Neural cell (in vitro differentiated cells): ENCODE data around the gene RTN4RL1. TPM values are rescaled to one million over a fixed set of nuclear protein-coding genes. Genes with fewer than 3 reads are reported as not detected.

Source experiments
- H2AFZ ChIP-seq: fragments of 200-600, 300-800 bp; sonication (generic), shearing (Covaris generic); 2 replicates; pipeline ENCODE4 v1.6.0; 2014; ENCODE audit warnings: low read depth, mild to moderate bottlenecking, antibody characterized with exemption, low read length, moderate library complexity
- H3F3A ChIP-seq: fragments of 200-600 bp; shearing (Covaris generic); 2 replicates; pipeline ENCODE4 v1.6.1; 2016; ENCODE audit warnings: mild to moderate bottlenecking, moderate library complexity, mixed read lengths, antibody characterized with exemption, low read length; ENCODE audit not compliant: insufficient read depth, poor library complexity, severe bottlenecking
- H3K27ac ChIP-seq: fragments of 200-600, 300-800 bp; sonication (generic), shearing (Covaris generic); 2 replicates; pipeline ENCODE4 v1.5.1; 2014; ENCODE audit warnings: mild to moderate bottlenecking, low read length, moderate library complexity
- H3K27me3 ChIP-seq: fragments of 300-800, 200-600 bp; sonication (generic), shearing (Covaris generic); 2 replicates; pipeline ENCODE4 v1.6.0; 2014; ENCODE audit warnings: mild to moderate bottlenecking, low read depth, low read length, moderate library complexity; ENCODE audit not compliant: insufficient read depth
- H3K36me3 ChIP-seq: fragments of 300-800, 200-600 bp; sonication (generic), shearing (Covaris generic); 2 replicates; pipeline ENCODE4 v1.5.1; 2014; ENCODE audit warnings: mild to moderate bottlenecking, antibody characterized with exemption, low read length, moderate library complexity; ENCODE audit not compliant: insufficient read depth
- H3K4me2 ChIP-seq: fragments of 300-800, 200-600 bp; sonication (generic), shearing (Covaris generic); 2 replicates; pipeline ENCODE4 v1.6.0; 2014; ENCODE audit warnings: mild to moderate bottlenecking, low read length
- H3K4me3 ChIP-seq: fragments of 300-800, 200-600 bp; sonication (generic), shearing (Covaris generic); 2 replicates; pipeline ENCODE4 v1.5.1; 2014; ENCODE audit warnings: mild to moderate bottlenecking, low read length, moderate library complexity
- H3K79me2 ChIP-seq: fragments of 200-600 bp; shearing (Covaris generic); replicated peaks from 2 replicates; pipeline ENCODE4 v1.6.0; 2014; ENCODE audit warnings: mild to moderate bottlenecking, low read length, moderate library complexity; ENCODE audit not compliant: insufficient read depth
- H3K9ac ChIP-seq: fragments of 300-800, 200-600 bp; sonication (generic), shearing (Covaris generic); 2 replicates; pipeline ENCODE4 v1.6.1; 2016; ENCODE audit warnings: mild to moderate bottlenecking, low read length, mixed read lengths
- H3K9me2 ChIP-seq: fragments of 200-600 bp; shearing (Covaris generic); 2 replicates; pipeline ENCODE4 v1.6.1; 2016; ENCODE audit warnings: mild to moderate bottlenecking, low read length, mixed read lengths; ENCODE audit not compliant: insufficient read depth
- H3K9me3 ChIP-seq: fragments of 200-600, 300-800 bp; sonication (generic), shearing (Covaris generic); 2 replicates; pipeline ENCODE4 v1.6.1; 2016; ENCODE audit warnings: mild to moderate bottlenecking, mixed run types, low read length, moderate library complexity, mixed read lengths
- H4K20me1 ChIP-seq: fragments of 200-600 bp; shearing (Covaris generic); 2 replicates; pipeline ENCODE4 v1.6.1; 2016; ENCODE audit warnings: mild to moderate bottlenecking, mixed run types; ENCODE audit not compliant: insufficient read depth
- EP300 ChIP-seq: fragments of 450-650 bp; conservative IDR thresholded peaks from 2 replicates; pipeline ENCODE4 v1.6.1; 2014; ENCODE audit warnings: antibody characterized with exemption, mild to moderate bottlenecking, moderate library complexity; ENCODE audit not compliant: poor library complexity, severe bottlenecking
- EZH2 ChIP-seq: fragments of 200-600, 300-800 bp; shearing (Covaris generic), sonication (generic); IDR thresholded peaks from 2 replicates; pipeline ENCODE4 v1.6.1; 2014; ENCODE audit warnings: antibody characterized with exemption, low read length, borderline replicate concordance, mild to moderate bottlenecking; ENCODE audit not compliant: insufficient read depth, poor library complexity, severe bottlenecking
- MXI1 ChIP-seq: fragments of 450-650 bp; conservative IDR thresholded peaks from 2 replicates; pipeline ENCODE4 v1.6.1; 2014; ENCODE audit warnings: antibody characterized with exemption, mild to moderate bottlenecking; ENCODE audit not compliant: poor library complexity, severe bottlenecking
- POLR2AphosphoS5 ChIP-seq: IDR thresholded peaks from 2 replicates; pipeline ENCODE4 v1.6.1; 2012
- RAD21 ChIP-seq: fragments of 450-650 bp; conservative IDR thresholded peaks from 2 replicates; pipeline ENCODE4 v1.6.1; 2014; ENCODE audit warnings: antibody characterized with exemption, mild to moderate bottlenecking, moderate library complexity
- SMC3 ChIP-seq: fragments of 450-650 bp; conservative IDR thresholded peaks from 2 replicates; pipeline ENCODE4 v1.6.1; 2014; ENCODE audit warnings: antibody characterized with exemption, mild to moderate bottlenecking, moderate library complexity; ENCODE audit not compliant: poor library complexity
- TAF1 ChIP-seq: IDR thresholded peaks from 2 replicates; pipeline ENCODE4 v1.6.1; 2012; ENCODE audit warnings: low read depth
- polyA plus RNA-seq: library from polyadenylated mRNA; depleted of rRNA; stranded (reverse); fragments of >200 nt; gene quantifications from 2 replicates; pipeline ENCODE4 v1.2.3, GENCODE V29; 2014
- TF ChIP-seq, protein P1 (sequence below): fragments of 450-650 bp; IDR thresholded peaks from 2 replicates; pipeline ENCODE4 v1.5.1; 2014; ENCODE audit warnings: antibody characterized with exemption, mild to moderate bottlenecking, moderate library complexity; ENCODE audit not compliant: poor library complexity, severe bottlenecking
- TF ChIP-seq, protein P2 (sequence below): IDR thresholded peaks from 2 replicates; pipeline ENCODE4 v1.6.1; 2012; ENCODE audit warnings: borderline replicate concordance

RTN4RL1 gene
- polyA plus RNA-seq, 1 donor from 2014 or later, result 8.1 TPM

DNA sequence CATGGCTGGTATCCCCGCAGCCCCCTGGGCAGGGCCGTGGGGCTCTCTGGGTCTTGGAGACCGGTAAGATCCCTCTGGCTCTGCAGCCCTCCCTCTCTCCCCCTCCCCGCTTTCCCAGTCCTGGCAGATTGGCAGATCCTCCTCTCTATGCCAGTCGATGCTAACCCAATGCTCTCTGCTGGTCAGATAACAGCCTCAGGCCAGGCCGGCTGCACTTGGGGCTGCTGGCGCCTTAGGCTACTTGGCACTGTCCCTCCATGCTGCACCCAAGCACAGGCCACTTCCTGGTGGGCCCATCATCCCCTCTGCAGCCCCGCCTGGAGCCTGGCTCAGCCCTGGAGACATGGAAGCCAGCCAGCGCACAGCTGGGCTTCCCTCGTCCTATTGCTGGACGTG, 81.7 kb downstream of the RTN4RL1 start:
- Histone ChIP-seq H3K9ac (no peak overlapping the region), H3K4me2 (no peak overlapping the region), H3F3A (no peaks in the 10 kb centered on the region), H3K9me3 (no peaks in the 10 kb centered on the region), H3K79me2 (no peaks in the 10 kb centered on the region), H3K36me3 (no peaks in the 10 kb centered on the region), H3K9me2 (no peaks in the 10 kb centered on the region), H4K20me1 (no peaks in the 10 kb centered on the region), H3K4me3 (no peak overlapping the region), H3K27me3 (no peaks in the 10 kb centered on the region), H3K27ac (no peak overlapping the region), H2AFZ (no peak overlapping the region)
- TF ChIP-seq POLR2AphosphoS5, result no peak
- no peak for TF ChIP-seq EZH2
- TF ChIP-seq, protein P1, sequence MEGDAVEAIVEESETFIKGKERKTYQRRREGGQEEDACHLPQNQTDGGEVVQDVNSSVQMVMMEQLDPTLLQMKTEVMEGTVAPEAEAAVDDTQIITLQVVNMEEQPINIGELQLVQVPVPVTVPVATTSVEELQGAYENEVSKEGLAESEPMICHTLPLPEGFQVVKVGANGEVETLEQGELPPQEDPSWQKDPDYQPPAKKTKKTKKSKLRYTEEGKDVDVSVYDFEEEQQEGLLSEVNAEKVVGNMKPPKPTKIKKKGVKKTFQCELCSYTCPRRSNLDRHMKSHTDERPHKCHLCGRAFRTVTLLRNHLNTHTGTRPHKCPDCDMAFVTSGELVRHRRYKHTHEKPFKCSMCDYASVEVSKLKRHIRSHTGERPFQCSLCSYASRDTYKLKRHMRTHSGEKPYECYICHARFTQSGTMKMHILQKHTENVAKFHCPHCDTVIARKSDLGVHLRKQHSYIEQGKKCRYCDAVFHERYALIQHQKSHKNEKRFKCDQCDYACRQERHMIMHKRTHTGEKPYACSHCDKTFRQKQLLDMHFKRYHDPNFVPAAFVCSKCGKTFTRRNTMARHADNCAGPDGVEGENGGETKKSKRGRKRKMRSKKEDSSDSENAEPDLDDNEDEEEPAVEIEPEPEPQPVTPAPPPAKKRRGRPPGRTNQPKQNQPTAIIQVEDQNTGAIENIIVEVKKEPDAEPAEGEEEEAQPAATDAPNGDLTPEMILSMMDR, result no peak
- no peak for TF ChIP-seq EP300
- TF ChIP-seq RAD21, result no peak
- TF ChIP-seq MXI1, result no peak
- TF ChIP-seq SMC3, result no peak
- TF ChIP-seq TAF1, result no peak
- TF ChIP-seq, protein P2, sequence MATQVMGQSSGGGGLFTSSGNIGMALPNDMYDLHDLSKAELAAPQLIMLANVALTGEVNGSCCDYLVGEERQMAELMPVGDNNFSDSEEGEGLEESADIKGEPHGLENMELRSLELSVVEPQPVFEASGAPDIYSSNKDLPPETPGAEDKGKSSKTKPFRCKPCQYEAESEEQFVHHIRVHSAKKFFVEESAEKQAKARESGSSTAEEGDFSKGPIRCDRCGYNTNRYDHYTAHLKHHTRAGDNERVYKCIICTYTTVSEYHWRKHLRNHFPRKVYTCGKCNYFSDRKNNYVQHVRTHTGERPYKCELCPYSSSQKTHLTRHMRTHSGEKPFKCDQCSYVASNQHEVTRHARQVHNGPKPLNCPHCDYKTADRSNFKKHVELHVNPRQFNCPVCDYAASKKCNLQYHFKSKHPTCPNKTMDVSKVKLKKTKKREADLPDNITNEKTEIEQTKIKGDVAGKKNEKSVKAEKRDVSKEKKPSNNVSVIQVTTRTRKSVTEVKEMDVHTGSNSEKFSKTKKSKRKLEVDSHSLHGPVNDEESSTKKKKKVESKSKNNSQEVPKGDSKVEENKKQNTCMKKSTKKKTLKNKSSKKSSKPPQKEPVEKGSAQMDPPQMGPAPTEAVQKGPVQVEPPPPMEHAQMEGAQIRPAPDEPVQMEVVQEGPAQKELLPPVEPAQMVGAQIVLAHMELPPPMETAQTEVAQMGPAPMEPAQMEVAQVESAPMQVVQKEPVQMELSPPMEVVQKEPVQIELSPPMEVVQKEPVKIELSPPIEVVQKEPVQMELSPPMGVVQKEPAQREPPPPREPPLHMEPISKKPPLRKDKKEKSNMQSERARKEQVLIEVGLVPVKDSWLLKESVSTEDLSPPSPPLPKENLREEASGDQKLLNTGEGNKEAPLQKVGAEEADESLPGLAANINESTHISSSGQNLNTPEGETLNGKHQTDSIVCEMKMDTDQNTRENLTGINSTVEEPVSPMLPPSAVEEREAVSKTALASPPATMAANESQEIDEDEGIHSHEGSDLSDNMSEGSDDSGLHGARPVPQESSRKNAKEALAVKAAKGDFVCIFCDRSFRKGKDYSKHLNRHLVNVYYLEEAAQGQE, result no peak

- Histone ChIP-seq H3F3A (no peaks in the 10 kb centered on the region), H3K79me2 (no peaks in the 10 kb centered on the region), H3K9me3 (no peaks in the 10 kb centered on the region), H3K4me3 (no peak overlapping the region), H3K9me2 (no peaks in the 10 kb centered on the region), H3K36me3 (no peaks in the 10 kb centered on the region), H3K27me3 (no peaks in the 10 kb centered on the region), H2AFZ (no peak overlapping the region), H3K9ac (no peak overlapping the region), H3K4me2 (no peak overlapping the region), H4K20me1 (no peaks in the 10 kb centered on the region), H3K27ac (no peak overlapping the region)
- TF ChIP-seq, protein P2, result no peak
- no peak for TF ChIP-seq MXI1
- TF ChIP-seq SMC3, result no peak
- TF ChIP-seq EZH2, result no peak
- TF ChIP-seq TAF1, result no peak
- TF ChIP-seq EP300, result no peak
Observed at GRCh38 chr17:1942666-1943435, 82.3 kb downstream of the RTN4RL1 start.
